Mesendoderm (in vitro differentiated cells): ENCODE measurements around the gene NPTN. TPM values are rescaled to one million over a fixed set of nuclear protein-coding genes. Genes with fewer than 3 reads are reported as not detected.

ENCODE experiments used
- DNase-seq: peaks from one replicate; pipeline ENCODE4 v3.0.0; 2013
- H2AK5ac ChIP-seq: 2 replicates; pipeline ENCODE4 v1.6.1; 2013; ENCODE audit warnings: low read length, inconsistent platforms
- H2BK120ac ChIP-seq: 2 replicates; pipeline ENCODE4 v1.6.1; 2013; ENCODE audit warnings: low read depth, mild to moderate bottlenecking, low read length, moderate library complexity, mixed read lengths
- H2BK15ac ChIP-seq: replicated peaks from 2 replicates; pipeline ENCODE4 v1.6.1; 2013; ENCODE audit warnings: low read depth, mild to moderate bottlenecking, moderate library complexity
- H2BK5ac ChIP-seq: 2 replicates; pipeline ENCODE4 v1.6.1; 2013; ENCODE audit warnings: low read length, inconsistent platforms
- H3K18ac ChIP-seq: 2 replicates; pipeline ENCODE4 v1.6.1; 2013; ENCODE audit warnings: mild to moderate bottlenecking, low read length, mixed read lengths
- H3K23ac ChIP-seq: one replicate; pipeline ENCODE4 v1.6.1; 2013; ENCODE audit warnings: low read length
- H3K27ac ChIP-seq: 2 replicates; pipeline ENCODE4 v1.5.1; 2013; ENCODE audit warnings: low read depth, mild to moderate bottlenecking, inconsistent platforms, low read length, moderate library complexity
- H3K27me3 ChIP-seq: 2 replicates; pipeline ENCODE4 v1.6.1; 2013; ENCODE audit warnings: low read length, control low read depth, mild to moderate bottlenecking, inconsistent platforms; ENCODE audit not compliant: insufficient read depth, poor library complexity
- H3K36me3 ChIP-seq: 2 replicates; pipeline ENCODE4 v1.6.1; 2013; ENCODE audit warnings: low read length, inconsistent platforms; ENCODE audit not compliant: control insufficient read depth, insufficient read depth
- H3K4ac ChIP-seq: one replicate; pipeline ENCODE4 v1.6.1; 2013; ENCODE audit warnings: low read depth, mild to moderate bottlenecking, low read length, moderate library complexity
- H3K4me1 ChIP-seq: 2 replicates; pipeline ENCODE4 v1.6.1; 2013; ENCODE audit warnings: low read depth, low read length, inconsistent platforms; ENCODE audit not compliant: control insufficient read depth
- H3K4me2 ChIP-seq: 2 replicates; pipeline ENCODE4 v1.6.1; 2013; ENCODE audit warnings: low read length
- H3K4me3 ChIP-seq: 2 replicates; pipeline ENCODE4 v1.5.1; 2013; ENCODE audit warnings: mild to moderate bottlenecking, low read length
- H3K56ac ChIP-seq: one replicate; pipeline ENCODE4 v1.6.1; 2013; ENCODE audit warnings: low read length
- H3K79me1 ChIP-seq: 2 replicates; pipeline ENCODE4 v1.6.1; 2013; ENCODE audit warnings: low read length, inconsistent platforms
- H3K79me2 ChIP-seq: 2 replicates; pipeline ENCODE4 v1.6.1; 2013; ENCODE audit warnings: mild to moderate bottlenecking, low read length; ENCODE audit not compliant: control insufficient read depth, insufficient read depth
- H3K9ac ChIP-seq: 2 replicates; pipeline ENCODE4 v1.6.1; 2013; ENCODE audit warnings: low read length, inconsistent platforms
- H4K5ac ChIP-seq: one replicate; pipeline ENCODE4 v1.6.1; 2013; ENCODE audit warnings: low read length
- H4K8ac ChIP-seq: one replicate; pipeline ENCODE4 v1.6.1; 2013; ENCODE audit warnings: low read depth, mild to moderate bottlenecking, control low read depth, low read length, moderate library complexity
- WGBS: extraction: QIAGEN DNeasy Blood & Tissue Kit; methylation state at CpG from one replicate; pipeline ENCODE4 v1.1.7; 2013; ENCODE audit warnings: low lambda C conversion rate, missing lambda C conversion rate; ENCODE audit not compliant: insufficient coverage; ENCODE audit errors: extremely low coverage; 5-methylcytosine and 5-hydroxymethylcytosine counted together
- polyA plus RNA-seq, 2 experiments: library from polyadenylated mRNA; stranded (reverse); fragments of 200-250 nt; gene quantifications; one replicate each; pipeline ENCODE4 v1.2.3, GENCODE V29; 2013

Gene NPTN
- 74.3 TPM for polyA plus RNA-seq (2013, experiment 1 of 2)
- 75.1 TPM for polyA plus RNA-seq (2013, experiment 2 of 2)

DNA sequence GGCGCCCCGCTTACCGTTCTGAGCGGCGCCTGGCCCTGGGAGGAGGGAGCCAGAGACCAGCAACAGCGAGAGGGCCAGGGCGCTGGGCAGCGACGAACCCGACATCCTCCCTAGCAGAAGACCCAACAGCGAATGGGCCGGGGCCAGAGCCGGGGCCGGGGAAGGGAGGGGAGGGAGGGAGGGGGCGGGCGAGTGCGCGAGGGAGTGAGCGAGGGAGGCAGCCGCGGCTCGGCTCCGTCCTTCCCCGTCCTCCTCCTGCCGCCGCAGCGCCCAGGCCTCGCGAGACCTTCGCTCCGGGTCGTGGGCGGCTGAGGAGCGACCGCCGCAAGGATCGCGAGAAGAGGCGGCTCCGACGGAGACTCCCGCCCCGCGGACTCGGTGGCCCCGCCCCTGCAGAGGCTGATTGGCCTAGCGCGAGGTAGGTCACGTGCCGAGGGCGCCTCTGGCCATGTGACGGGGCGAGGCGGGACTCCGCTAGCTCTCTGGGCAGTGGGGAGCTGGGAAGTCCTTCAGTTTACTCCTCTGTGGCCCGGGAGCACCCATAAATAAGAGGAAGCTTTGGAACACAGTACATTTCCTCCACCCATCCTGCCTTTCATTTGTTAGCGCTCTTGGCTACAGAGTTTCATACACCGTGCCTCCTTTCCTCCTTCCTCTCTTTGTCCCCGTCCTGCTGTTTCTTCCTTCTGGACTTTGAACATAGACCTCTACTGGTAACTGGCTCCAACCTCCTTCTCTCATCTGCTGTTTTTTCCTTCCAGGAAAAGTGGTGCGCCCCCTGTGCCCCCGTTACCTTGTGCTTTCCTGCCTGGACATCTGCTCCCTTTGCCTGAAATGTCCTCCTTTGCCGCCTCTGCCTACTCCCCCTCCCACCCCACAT is at the start of gene NPTN:
Gene NPTN (minus strand): TSS at position 279 of the 880 bp plus-strand sequence. CDS start 174 bp downstream, at position 105.
- Histone ChIP-seq H3K23ac (peak within 1 kb of the TSS; percentile 26), H3K27me3 (no peaks in the 10 kb centered on the region), H3K79me1 (peaks cover 3% of the 10 kb centered on the region), H2AK5ac (peak within 1 kb of the TSS; percentile 81), H3K4me3 (peak within 1 kb of the TSS; percentile 83), H3K18ac (peak within 1 kb of the TSS; percentile 98), H3K4me1 (peaks cover 8% of the 10 kb centered on the region), H4K8ac (no peak within 1 kb of the TSS), H3K9ac (peak within 1 kb of the TSS; percentile 90), H2BK15ac (no peak within 1 kb of the TSS), H3K4me2 (peak within 1 kb of the TSS; percentile 96), H3K79me2 (peaks cover 34% of the 10 kb centered on the region), H2BK120ac (peak within 1 kb of the TSS; percentile 85), H3K36me3 (no peaks in the 10 kb centered on the region), H4K5ac (peak within 1 kb of the TSS; percentile 18), H3K4ac (peak within 1 kb of the TSS; percentile 95), H3K27ac (peak within 1 kb of the TSS; percentile 79), H3K56ac (peak within 1 kb of the TSS; percentile 92), H2BK5ac (peak within 1 kb of the TSS; percentile 56)
- no CpG with 5 or more reads among the region's 62 CpGs for WGBS
- DNase-seq = peak; percentile 99

DNA sequence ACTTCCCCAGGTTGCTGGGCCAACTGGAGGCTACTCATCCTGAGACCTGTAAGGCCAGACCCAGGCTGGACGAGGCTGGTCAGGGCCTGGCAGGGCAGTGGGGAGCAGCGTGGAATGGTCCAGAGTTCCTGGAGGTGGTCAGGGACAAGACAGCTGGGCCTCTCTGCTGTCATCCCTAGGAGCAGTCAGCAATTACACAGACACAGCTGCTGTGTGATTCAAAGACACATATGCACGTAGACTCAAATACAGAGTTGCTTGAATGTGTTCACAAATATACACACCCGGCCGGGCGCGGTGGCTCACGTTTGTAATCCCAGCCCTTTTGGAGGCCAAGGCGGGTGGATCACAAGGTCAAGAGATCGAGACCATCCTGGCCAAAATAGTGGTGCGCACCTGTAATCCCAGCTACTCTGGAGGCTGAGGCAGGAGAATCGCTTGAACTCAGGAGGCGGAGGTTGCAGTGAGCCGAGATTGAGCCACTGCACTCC is 49.5 kb upstream of the NPTN start:
- DNase-seq = no peak
- Histone ChIP-seq H3K4me3 (no peak overlapping the region), H3K4me2 (no peak overlapping the region), H3K4me1 (peaks cover 8% of the 10 kb centered on the region), H3K18ac (no peak overlapping the region), H2BK5ac (no peak overlapping the region), H3K27ac (no peak overlapping the region), H3K27me3 (no peaks in the 10 kb centered on the region), H3K79me2 (peaks cover 28% of the 10 kb centered on the region), H3K9ac (no peak overlapping the region), H2BK120ac (no peak overlapping the region), H3K56ac (no peak overlapping the region), H4K8ac (no peak overlapping the region), H3K4ac (no peak overlapping the region), H3K23ac (no peak overlapping the region), H3K79me1 (peaks cover 18% of the 10 kb centered on the region), H2BK15ac (no peak overlapping the region), H4K5ac (no peak overlapping the region), H2AK5ac (no peak overlapping the region), H3K36me3 (no peaks in the 10 kb centered on the region)
- WGBS = no CpG with 5 or more reads among the region's 14 CpGs

DNA sequence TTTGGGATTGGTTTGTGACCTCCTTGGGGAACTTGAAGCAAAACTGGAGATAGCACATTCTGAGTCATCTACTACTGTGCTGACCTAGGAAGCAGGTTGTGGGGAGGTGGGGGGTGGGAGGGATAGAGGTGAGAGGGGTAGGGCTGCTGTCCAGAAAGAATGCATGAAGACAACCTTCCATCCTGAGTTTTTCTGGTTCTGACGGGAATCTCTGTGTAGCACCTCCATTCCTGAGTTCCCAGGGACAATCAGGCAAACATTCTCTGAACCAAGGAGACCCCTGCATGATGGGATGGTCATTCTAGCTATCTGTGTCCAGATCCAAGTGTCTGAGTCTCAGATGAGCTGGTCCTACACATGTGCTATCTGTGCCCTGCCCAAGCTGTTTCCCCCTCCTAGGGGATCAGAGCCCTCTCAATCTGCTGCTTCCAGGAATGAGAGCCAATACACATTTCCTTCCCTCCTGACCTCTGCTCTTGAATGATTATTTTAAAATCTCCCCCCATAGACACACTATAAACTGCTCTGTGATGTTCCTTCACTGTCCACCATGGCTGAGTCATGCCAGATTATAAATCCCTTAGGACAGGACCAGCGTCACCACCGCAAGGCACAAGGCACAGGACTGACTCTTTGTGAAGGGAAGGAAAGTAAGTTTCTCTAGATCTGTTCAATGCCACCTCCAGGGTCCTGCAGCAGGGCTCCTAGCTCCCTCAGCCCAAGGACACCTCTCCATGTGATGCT is 48.8 kb upstream of the NPTN start:
- no peak for DNase-seq
- peaks cover 14% of the 10 kb centered on the region for H3K79me1 ChIP-seq
- H3K27ac ChIP-seq = no peak overlapping the region
- no peak overlapping the region for H3K9ac ChIP-seq
- no peak overlapping the region for H4K5ac ChIP-seq
- H2BK120ac ChIP-seq = no peak overlapping the region
- no peak overlapping the region for H3K4me2 ChIP-seq
- no peak overlapping the region for H3K4ac ChIP-seq
- H3K79me2 ChIP-seq = peaks cover 23% of the 10 kb centered on the region
- H3K56ac ChIP-seq = no peak overlapping the region
- H3K4me3 ChIP-seq = no peak overlapping the region
- H3K18ac ChIP-seq = no peak overlapping the region
- no peaks in the 10 kb centered on the region for H3K27me3 ChIP-seq
- H4K8ac ChIP-seq = no peak overlapping the region
- H3K23ac ChIP-seq = peak overlapping the region; percentile 39
- H3K36me3 ChIP-seq = no peaks in the 10 kb centered on the region
- H2BK5ac ChIP-seq = no peak overlapping the region
- H2AK5ac ChIP-seq = no peak overlapping the region
- H3K4me1 ChIP-seq = peaks cover 8% of the 10 kb centered on the region
- H2BK15ac ChIP-seq = no peak overlapping the region
- WGBS = no CpG with 5 or more reads among the region's 3 CpGs

DNA sequence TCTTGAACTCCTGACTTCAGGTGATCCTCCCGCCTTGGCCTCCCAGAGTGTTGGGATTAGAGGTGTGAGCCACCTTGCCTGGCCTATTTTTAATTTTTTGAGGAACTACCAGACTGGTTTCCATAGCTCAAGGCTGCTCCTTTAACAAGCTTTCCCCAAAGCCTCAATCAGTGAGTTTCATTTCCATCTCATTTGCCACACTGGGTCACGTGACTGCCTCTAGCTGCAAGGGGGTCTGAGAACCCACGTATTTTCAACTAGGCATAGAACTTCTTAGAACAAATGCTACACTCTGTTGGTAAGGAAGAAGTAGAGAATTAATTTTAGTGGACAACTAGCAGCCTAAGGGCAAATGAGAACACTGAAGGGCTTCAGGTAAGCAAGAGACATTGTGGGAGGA is 47.9 kb upstream of the NPTN start:
- no peak overlapping the region for H3K4ac ChIP-seq
- WGBS = no CpG with 5 or more reads among the region's 3 CpGs

DNA sequence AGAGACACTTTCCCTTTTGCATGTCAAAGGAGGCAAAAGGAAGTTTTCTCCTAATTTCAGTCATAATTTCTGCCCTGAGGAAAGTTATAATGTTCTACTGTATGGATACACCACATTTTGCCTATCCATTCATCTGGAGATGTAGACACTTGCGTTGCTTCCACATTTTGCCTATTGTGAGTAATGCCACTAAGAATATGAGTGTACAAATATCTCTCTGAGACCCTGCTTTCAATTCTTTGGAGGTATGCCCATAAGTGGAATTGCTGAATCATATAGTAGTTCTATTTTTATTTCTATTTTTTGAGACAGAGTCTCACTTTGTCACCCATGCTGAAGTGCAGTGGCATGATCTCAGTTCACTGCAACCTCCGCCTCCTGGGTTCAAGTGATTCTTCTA is 47.4 kb upstream of the NPTN start:
- H3K79me2 ChIP-seq = peaks cover 8% of the 10 kb centered on the region
- no peak overlapping the region for H3K4me2 ChIP-seq
- H3K27me3 ChIP-seq = no peaks in the 10 kb centered on the region
- no peak for DNase-seq
- H3K79me1 ChIP-seq = peaks cover under 1% of the 10 kb centered on the region
- no peak overlapping the region for H4K5ac ChIP-seq
- H3K18ac ChIP-seq = no peak overlapping the region
- H3K27ac ChIP-seq = no peak overlapping the region
- no peak overlapping the region for H3K23ac ChIP-seq
- peaks cover under 1% of the 10 kb centered on the region for H3K4me1 ChIP-seq
- H2AK5ac ChIP-seq = no peak overlapping the region
- H2BK120ac ChIP-seq = no peak overlapping the region
- WGBS = no CpG with 5 or more reads among the region's 2 CpGs
- no peak overlapping the region for H2BK5ac ChIP-seq
- H3K4ac ChIP-seq = no peak overlapping the region
- no peak overlapping the region for H2BK15ac ChIP-seq
- no peak overlapping the region for H3K56ac ChIP-seq
- no peaks in the 10 kb centered on the region for H3K36me3 ChIP-seq
- H4K8ac ChIP-seq = no peak overlapping the region
- no peak overlapping the region for H3K4me3 ChIP-seq
- no peak overlapping the region for H3K9ac ChIP-seq

More for the DNA sequence above, 47.9 kb upstream of the NPTN start:
- no peak overlapping the region for H3K9ac ChIP-seq
- H3K4me3 ChIP-seq = no peak overlapping the region
- no peaks in the 10 kb centered on the region for H3K27me3 ChIP-seq
- no peak overlapping the region for H3K56ac ChIP-seq
- no peak for DNase-seq
- no peak overlapping the region for H3K18ac ChIP-seq
- H2AK5ac ChIP-seq = no peak overlapping the region
- peaks cover 5% of the 10 kb centered on the region for H3K79me1 ChIP-seq
- no peak overlapping the region for H3K4me2 ChIP-seq
- peaks cover 6% of the 10 kb centered on the region for H3K4me1 ChIP-seq
- no peak overlapping the region for H3K27ac ChIP-seq
- no peaks in the 10 kb centered on the region for H3K36me3 ChIP-seq
- no peak overlapping the region for H2BK120ac ChIP-seq
- no peak overlapping the region for H2BK5ac ChIP-seq
- no peak overlapping the region for H4K8ac ChIP-seq
- H3K79me2 ChIP-seq = peaks cover 13% of the 10 kb centered on the region
- H4K5ac ChIP-seq = no peak overlapping the region
- no peak overlapping the region for H2BK15ac ChIP-seq
- H3K23ac ChIP-seq = no peak overlapping the region
